Right lobe of liver (tissue), 4 donors: ENCODE measurements around the gene OCIAD2.

Experiments used
- POLR2A ChIP-seq: fragments of 450-650 bp; IDR thresholded peaks from one replicate; pipeline ENCODE4 v1.6.1; 2017; ENCODE audit warnings: antibody characterized with exemption, mild to moderate bottlenecking
- TF ChIP-seq, protein P1 (sequence below), 4 donors: fragments of 200-600 bp in 3 of 4; fragments of 450-650 bp in 1 of 4; IDR thresholded peaks; one replicate each; pipeline versions ENCODE4 v1.5.1 to v1.8.0; 2016 to 2022; ENCODE audit warnings: antibody characterized with exemption in 4 of 4, mild to moderate bottlenecking in 2 of 4
- donor health status: DM: no; HTN: no; CAD: no.
- donor health status: DM: no; HTN: no; CAD: no.
- donor health status: DM: no; HTN: yes; CAD: no.

DNA sequence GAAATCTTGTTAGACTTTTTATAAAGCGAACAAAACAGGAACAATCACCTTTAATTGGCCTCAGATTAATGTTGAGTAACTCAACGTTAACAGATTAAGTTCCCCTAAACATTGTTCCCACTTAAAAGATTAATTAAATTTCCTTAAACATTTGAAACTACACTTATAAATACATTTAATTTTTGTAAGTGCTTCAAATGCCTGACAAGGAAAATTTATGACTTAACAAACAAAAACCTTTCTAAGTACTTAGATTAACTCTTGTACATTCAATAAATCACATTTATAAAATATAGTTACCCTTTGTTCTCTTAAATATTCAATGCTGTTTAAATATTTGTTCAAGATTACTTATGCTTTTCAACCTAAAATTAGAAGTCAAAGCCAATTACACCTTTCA is 39.4 kb upstream of the OCIAD2 start:
- TF ChIP-seq POLR2A: no peak
- TF ChIP-seq, protein P1, sequence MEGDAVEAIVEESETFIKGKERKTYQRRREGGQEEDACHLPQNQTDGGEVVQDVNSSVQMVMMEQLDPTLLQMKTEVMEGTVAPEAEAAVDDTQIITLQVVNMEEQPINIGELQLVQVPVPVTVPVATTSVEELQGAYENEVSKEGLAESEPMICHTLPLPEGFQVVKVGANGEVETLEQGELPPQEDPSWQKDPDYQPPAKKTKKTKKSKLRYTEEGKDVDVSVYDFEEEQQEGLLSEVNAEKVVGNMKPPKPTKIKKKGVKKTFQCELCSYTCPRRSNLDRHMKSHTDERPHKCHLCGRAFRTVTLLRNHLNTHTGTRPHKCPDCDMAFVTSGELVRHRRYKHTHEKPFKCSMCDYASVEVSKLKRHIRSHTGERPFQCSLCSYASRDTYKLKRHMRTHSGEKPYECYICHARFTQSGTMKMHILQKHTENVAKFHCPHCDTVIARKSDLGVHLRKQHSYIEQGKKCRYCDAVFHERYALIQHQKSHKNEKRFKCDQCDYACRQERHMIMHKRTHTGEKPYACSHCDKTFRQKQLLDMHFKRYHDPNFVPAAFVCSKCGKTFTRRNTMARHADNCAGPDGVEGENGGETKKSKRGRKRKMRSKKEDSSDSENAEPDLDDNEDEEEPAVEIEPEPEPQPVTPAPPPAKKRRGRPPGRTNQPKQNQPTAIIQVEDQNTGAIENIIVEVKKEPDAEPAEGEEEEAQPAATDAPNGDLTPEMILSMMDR (IDR thresholded peaks at IDR 0.05): no peak
